Gastrocnemius medialis (tissue), 4 donors: ENCODE results near the gene RABGAP1. TPM values are rescaled to one million over a fixed set of nuclear protein-coding genes. Genes with fewer than 3 reads are reported as not detected.

Experiments
- ATAC-seq, 2 donors: fragments of 150-250 bp; one replicate each; pipeline ENCODE4 v1.9.1; 2016
- DNase-seq, 2 donors: peaks; one replicate each; pipeline ENCODE4 v3.0.0-alpha.2; 2019
- H3K27ac ChIP-seq, 4 donors: fragments of 200-600 bp; sonication (generic); 1 replicate in 1 of 4; 2 replicates in 3 of 4; pipeline ENCODE4 v1.5.1; 2016 to 2018; ENCODE audit warnings: mild to moderate bottlenecking in 2 of 4, moderate library complexity in 1 of 4
- H3K27me3 ChIP-seq, 3 donors: fragments of 200-600 bp; sonication (generic) in 2 of 3; 1 replicate in 1 of 3; 2 replicates in 2 of 3; pipeline versions ENCODE4 v1.5.1 to v1.6.0; 2016 to 2019; ENCODE audit warnings: mild to moderate bottlenecking in 1 of 3, moderate library complexity in 1 of 3
- H3K36me3 ChIP-seq, 2 donors: fragments of 200-600 bp; sonication (generic) in 1 of 2; one replicate each; pipeline ENCODE4 v1.5.1; 2017 to 2018
- H3K4me1 ChIP-seq, 2 donors: fragments of 200-600 bp; sonication (generic) in 1 of 2; one replicate each; pipeline ENCODE4 v1.5.1; 2016 to 2017; ENCODE audit warnings: mild to moderate bottlenecking in 2 of 2
- H3K4me3 ChIP-seq, 4 donors: fragments of 200-600 bp; sonication (generic) in 3 of 4; 1 replicate in 1 of 4; 2 replicates in 3 of 4; pipeline ENCODE4 v1.5.1; 2016 to 2019; ENCODE audit warnings: mild to moderate bottlenecking in 2 of 4
- H3K9me3 ChIP-seq, 3 donors: fragments of 200-600 bp; sonication (generic) in 2 of 3; 1 replicate in 1 of 3; 2 replicates in 2 of 3; pipeline ENCODE4 v1.5.1; 2016 to 2019
- CTCF ChIP-seq, 5 experiments: fragments of 450-650 bp in 3 of 5; fragments of 200-600 bp in 2 of 5; sonication (generic) in 2 of 5; IDR thresholded peaks in 4 of 5; conservative IDR thresholded peaks in 1 of 5; 1 replicate in 4 of 5; 2 replicates in 1 of 5; pipeline ENCODE4 v1.5.1; 2016 to 2019; ENCODE audit warnings: antibody characterized with exemption in 5 of 5, mild to moderate bottlenecking in 3 of 5, moderate library complexity in 3 of 5
- POLR2A ChIP-seq, 2 donors: fragments of 450-650 bp; IDR thresholded peaks; one replicate each; pipeline ENCODE4 v1.6.1; 2017; ENCODE audit warnings: antibody characterized with exemption in 2 of 2, mild to moderate bottlenecking in 2 of 2, moderate library complexity in 2 of 2
- in situ Hi-C, 4 donors: fragments of 200-750 bp; cut with MboI; loops; one replicate each; pipeline versions ENCODE4 v1.15.0 to v1.8.0; 2017; ENCODE audit warnings: low sequenced_read_pairs in 4 of 4
- intact Hi-C: fragments of 100-400 bp; cut with DNase I; formaldehyde crosslinking; loops from one replicate; pipeline ENCODE4 v1.15.1; 2023; ENCODE audit warnings: low total_unique reads
- total RNA-seq, 4 donors: library from RNA; depleted of rRNA; stranded (reverse); fragments of >200 nt; gene quantifications; one replicate each; pipeline versions ENCODE4 v1.1.0 to v1.2.3, GENCODE V29; 2016

Gene RABGAP1
- total RNA-seq, 4 donors from 2014 or later = 23.7 to 33.8 (median 26.6) TPM

DNA sequence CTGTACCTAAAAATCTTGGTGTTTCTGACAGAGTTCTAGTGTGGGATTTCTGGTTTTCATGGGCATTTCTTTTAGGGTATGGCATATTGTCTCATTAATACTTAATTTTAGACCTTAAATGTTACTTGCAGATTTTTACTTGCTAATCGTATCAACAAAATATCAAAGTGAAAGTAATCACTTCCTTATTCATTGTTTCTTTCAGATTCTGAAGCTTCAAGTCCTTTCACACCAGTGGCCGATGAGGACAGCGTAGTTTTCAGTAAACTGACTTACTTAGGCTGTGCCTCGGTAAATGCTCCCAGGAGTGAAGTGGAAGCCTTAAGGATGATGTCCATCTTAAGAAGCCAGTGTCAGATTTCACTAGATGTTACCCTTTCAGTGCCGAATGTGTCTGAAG is 45.2 kb downstream of the RABGAP1 start:
- no peaks in the 10 kb centered on the region for H3K4me1 ChIP-seq
- TF ChIP-seq CTCF (IDR thresholded peaks at IDR 0.05 in 4 of 5, conservative IDR thresholded peaks at IDR 0.05 in 1 of 5) (no peak), POLR2A (IDR thresholded peaks at IDR 0.05) (no peak)
- intact Hi-C loops = no loop called here
- in situ Hi-C loops = loop anchor here in 3 of 4 donors (25.0 kb wide), 2 partner anchors 149 to 524 kb away; partner anchors contain the start of gene PDCL (in 1 of the 3)
- ATAC-seq (no peak), DNase-seq (no peak)
- no peak overlapping the region for H3K27ac ChIP-seq
- H3K36me3 ChIP-seq = peaks cover 0 to 46% of the 10 kb centered on the region in 2 donors
- H3K4me3 ChIP-seq = no peak overlapping the region
- H3K27me3 ChIP-seq = no peaks in the 10 kb centered on the region
- H3K9me3 ChIP-seq = no peaks in the 10 kb centered on the region

DNA sequence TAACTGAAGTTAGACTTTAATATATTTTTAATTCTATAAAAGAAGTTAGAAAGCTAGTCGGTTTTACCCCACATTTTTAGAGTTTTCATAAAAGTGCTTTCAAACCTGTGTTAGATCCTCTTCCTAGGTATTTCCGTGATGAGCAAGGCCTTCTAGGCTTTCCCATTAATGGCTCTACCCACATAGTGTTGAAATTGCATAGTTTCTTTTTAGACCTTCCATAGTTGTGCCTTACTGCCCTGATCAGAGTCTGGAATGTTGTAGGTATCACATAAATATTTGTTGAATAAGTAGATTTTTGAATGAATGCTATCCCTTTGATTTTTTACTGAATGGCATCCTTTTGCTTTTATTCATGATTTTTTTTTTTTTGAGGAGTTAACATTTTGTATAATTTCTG is 47.3 kb downstream of the RABGAP1 start:
- H3K4me1 ChIP-seq = no peaks in the 10 kb centered on the region
- peaks cover 0 to 46% of the 10 kb centered on the region in 2 donors for H3K36me3 ChIP-seq
- H3K27ac ChIP-seq = no peak overlapping the region
- no peak overlapping the region for H3K4me3 ChIP-seq
- intact Hi-C loops (no loop called here), in situ Hi-C loops (loop anchor here in 3 of 4 donors (25.0 kb wide), 2 partner anchors 151 to 526 kb away; partner anchors contain the start of gene PDCL (in 1 of the 3))
- H3K27me3 ChIP-seq = no peaks in the 10 kb centered on the region
- DNase-seq (no peak), ATAC-seq (no peak)
- H3K9me3 ChIP-seq = no peaks in the 10 kb centered on the region
- TF ChIP-seq POLR2A (IDR thresholded peaks at IDR 0.05) = no peak
- TF ChIP-seq CTCF (IDR thresholded peaks at IDR 0.05 in 4 of 5, conservative IDR thresholded peaks at IDR 0.05 in 1 of 5) = no peak

GRCh38 chr9:122988920-122989621 is 48.3 kb downstream of the RABGAP1 start:
- H3K4me3 ChIP-seq = no peak overlapping the region
- TF ChIP-seq CTCF (IDR thresholded peaks at IDR 0.05 in 4 of 5, conservative IDR thresholded peaks at IDR 0.05 in 1 of 5) (no peak), POLR2A (IDR thresholded peaks at IDR 0.05) (no peak)
- H3K36me3 ChIP-seq = peaks cover 0 to 42% of the 10 kb centered on the region in 2 donors
- no peak overlapping the region for H3K27ac ChIP-seq
- in situ Hi-C loops = loop anchor here in 3 of 4 donors (25.0 kb wide), 2 partner anchors 152 to 527 kb away; partner anchors contain the start of gene PDCL (in 1 of the 3)
- no peaks in the 10 kb centered on the region for H3K9me3 ChIP-seq
- intact Hi-C loops = no loop called here
- no peaks in the 10 kb centered on the region for H3K4me1 ChIP-seq
- DNase-seq (no peak), ATAC-seq (no peak)
- no peaks in the 10 kb centered on the region for H3K27me3 ChIP-seq

DNA sequence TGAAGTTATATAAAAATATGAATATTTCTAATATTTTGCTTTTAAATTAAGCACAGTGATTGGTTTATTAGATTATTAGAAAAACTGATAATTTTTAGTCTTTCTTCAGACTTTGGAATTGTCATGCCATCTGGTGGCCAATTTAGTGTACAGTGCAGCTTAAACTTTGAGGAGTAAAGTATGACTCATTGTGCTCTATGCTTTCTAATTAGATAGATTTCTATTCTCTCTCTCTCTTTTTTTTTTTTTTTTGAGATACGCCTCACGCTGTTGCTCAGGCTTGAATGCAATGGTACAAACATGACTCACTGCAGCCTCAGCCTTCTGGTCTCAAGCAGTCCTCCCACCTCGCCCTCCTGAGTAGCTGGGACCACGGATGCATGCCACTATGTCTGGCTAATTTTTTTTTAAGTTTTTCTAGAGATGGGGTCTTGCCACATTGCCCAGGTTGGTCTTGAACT is 50.6 kb downstream of the RABGAP1 start:
- TF ChIP-seq POLR2A (IDR thresholded peaks at IDR 0.05) (no peak), CTCF (IDR thresholded peaks at IDR 0.05 in 4 of 5, conservative IDR thresholded peaks at IDR 0.05 in 1 of 5) (peak; percentile 40 to 68 (median 59))
- DNase-seq = peak in 1 of 2 donors; percentile 12
- peak; percentile 78 to 80 for ATAC-seq
- Histone ChIP-seq H3K4me1 (no peaks in the 10 kb centered on the region), H3K27ac (no peak overlapping the region), H3K36me3 (peaks cover 0 to 28% of the 10 kb centered on the region in 2 donors), H3K9me3 (no peaks in the 10 kb centered on the region), H3K27me3 (no peaks in the 10 kb centered on the region), H3K4me3 (no peak overlapping the region)
- in situ Hi-C loops = loop anchor here in 3 of 4 donors (25.0 kb wide), 2 partner anchors 154 to 529 kb away; partner anchors contain the start of gene PDCL (in 1 of the 3)
- intact Hi-C loops = loop anchor here (5.0 to 10.0 kb wide), 2 partner anchors 89 to 527 kb away; no protein-coding TSS in a partner anchor
